WI38 (cell line): ENCODE measurements around the gene VWDE.

Source experiments
- H3K4me3 ChIP-seq: 2 replicates; pipeline ENCODE4 v1.5.1; 2011; ENCODE audit warnings: low read depth, mild to moderate bottlenecking, control low read depth, low read length
- CTCF ChIP-seq: IDR thresholded peaks from 2 replicates; pipeline ENCODE4 v1.5.1; 2012; ENCODE audit warnings: low read depth, mild to moderate bottlenecking, control low read depth, low read length

The VWDE gene

DNA sequence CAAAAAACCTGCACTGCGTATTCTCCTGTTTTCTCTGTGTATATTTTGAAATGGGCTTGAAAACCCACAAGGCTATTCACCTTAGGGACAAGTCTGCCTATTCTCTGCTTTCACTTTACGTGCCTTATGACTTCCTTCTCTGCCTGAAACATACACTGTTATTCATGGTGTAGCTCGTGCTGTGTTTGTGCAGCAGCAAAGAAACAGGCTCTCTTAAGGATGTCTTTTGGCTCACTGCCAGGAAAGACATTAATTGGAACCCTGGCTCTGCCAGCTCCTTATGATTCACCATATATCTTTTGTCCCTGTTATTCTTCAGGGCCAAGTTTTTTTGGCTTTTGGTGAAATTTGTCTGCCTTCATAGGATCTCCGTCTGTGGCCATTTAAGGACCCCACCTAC lies 100.2 kb downstream of the VWDE start:
- no peak overlapping the region for H3K4me3 ChIP-seq
- TF ChIP-seq CTCF = no peak

- H3K4me3 ChIP-seq = no peak overlapping the region
- no peak for TF ChIP-seq CTCF
Measured at GRCh38 chr7:12303062-12303461, 100.6 kb downstream of the VWDE start.

- TF ChIP-seq CTCF = no peak
- H3K4me3 ChIP-seq = no peak overlapping the region
Measured at GRCh38 chr7:12300415-12300814, 103.2 kb downstream of the VWDE start.

GRCh38 chr7:12299367-12299766 lies 104.3 kb downstream of the VWDE start:
- no peak for TF ChIP-seq CTCF
- no peak overlapping the region for H3K4me3 ChIP-seq

- no peak for TF ChIP-seq CTCF
Measured at GRCh38 chr7:12297283-12298108, 106.2 kb downstream of the VWDE start.

DNA sequence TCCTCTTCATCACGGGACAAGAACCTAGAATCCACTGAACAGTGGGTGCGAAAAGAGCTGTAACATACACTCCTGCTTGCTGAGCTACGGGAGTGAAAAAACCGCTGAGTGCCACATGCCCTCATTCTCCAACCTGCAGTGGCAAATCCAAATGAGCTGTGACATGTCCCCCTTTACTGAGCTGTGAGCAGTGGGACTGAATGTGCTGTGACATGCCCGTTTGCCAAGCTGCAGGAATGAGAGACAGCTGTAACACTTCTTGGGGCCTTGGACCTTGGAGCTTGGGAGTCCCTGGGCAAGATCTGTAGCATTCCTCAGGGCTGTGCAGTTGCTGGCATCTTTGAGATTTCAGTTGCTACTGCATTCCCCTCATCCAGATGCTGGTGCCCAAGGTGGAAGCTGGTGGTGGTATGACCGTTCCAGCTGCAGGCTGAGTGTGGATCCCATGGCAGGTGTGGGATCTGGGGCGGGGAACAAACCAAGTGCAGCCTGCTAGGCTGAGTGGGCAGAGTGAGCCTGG lies 107.6 kb downstream of the VWDE start:
- no peak for TF ChIP-seq CTCF

More at GRCh38 chr7:12297283-12298108, 106.2 kb downstream of the VWDE start:
- H3K4me3 ChIP-seq = no peak overlapping the region

GRCh38 chr7:12294701-12295100 lies 109.0 kb downstream of the VWDE start:
- no peak overlapping the region for H3K4me3 ChIP-seq
- TF ChIP-seq CTCF = no peak

More for the DNA sequence above, 107.6 kb downstream of the VWDE start:
- H3K4me3 ChIP-seq = no peak overlapping the region
